ENCODE data around the gene MUL1. TPM values are rescaled to one million over a fixed set of nuclear protein-coding genes. Genes with fewer than 3 reads are reported as not detected.

MUL1 gene
- total RNA-seq, 1 donor from 2014 or later = 34.7 TPM

DNA sequence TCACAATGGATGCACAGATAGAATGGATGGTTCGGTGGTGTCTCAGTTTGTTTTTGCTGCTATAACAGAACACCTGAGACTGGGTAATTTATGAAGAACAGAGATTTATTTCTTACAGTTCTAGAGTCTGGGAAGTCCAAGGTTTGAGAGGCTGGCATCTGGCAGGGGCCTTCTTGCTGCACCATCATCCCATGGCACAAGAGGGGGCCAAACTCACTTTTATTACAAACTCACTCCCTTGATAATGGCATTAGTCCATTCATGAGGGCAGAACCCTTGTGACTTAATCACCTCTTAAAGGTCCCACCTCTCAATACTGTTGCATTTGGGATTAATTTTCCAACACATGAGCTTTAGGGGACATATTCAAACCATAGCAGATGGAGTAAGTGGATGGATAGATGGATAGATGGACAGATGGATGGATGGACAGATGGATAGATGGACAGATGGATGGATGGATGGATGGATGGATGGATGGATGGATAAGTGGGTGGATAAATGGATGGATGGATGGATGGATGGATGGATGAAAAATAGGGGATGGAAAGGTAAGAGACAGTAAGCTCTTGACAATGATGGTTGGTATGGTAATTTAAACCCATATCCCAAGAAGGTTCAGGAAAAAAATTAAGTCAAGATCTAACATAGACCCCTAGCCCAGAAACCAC lies 38.4 kb downstream of the MUL1 start:
- no peak overlapping the region for H3K27ac ChIP-seq
- TF ChIP-seq, protein P1, sequence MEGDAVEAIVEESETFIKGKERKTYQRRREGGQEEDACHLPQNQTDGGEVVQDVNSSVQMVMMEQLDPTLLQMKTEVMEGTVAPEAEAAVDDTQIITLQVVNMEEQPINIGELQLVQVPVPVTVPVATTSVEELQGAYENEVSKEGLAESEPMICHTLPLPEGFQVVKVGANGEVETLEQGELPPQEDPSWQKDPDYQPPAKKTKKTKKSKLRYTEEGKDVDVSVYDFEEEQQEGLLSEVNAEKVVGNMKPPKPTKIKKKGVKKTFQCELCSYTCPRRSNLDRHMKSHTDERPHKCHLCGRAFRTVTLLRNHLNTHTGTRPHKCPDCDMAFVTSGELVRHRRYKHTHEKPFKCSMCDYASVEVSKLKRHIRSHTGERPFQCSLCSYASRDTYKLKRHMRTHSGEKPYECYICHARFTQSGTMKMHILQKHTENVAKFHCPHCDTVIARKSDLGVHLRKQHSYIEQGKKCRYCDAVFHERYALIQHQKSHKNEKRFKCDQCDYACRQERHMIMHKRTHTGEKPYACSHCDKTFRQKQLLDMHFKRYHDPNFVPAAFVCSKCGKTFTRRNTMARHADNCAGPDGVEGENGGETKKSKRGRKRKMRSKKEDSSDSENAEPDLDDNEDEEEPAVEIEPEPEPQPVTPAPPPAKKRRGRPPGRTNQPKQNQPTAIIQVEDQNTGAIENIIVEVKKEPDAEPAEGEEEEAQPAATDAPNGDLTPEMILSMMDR (IDR thresholded peaks at IDR 0.05) = no peak
- H3K9me3 ChIP-seq = no peaks in the 10 kb centered on the region
- no peaks in the 10 kb centered on the region for H3K36me3 ChIP-seq
- intact Hi-C loops (cut with DNase I) = no loop called here
- no peaks in the 10 kb centered on the region for H3K4me1 ChIP-seq
- H3K4me3 ChIP-seq = no peak overlapping the region
- H3K27me3 ChIP-seq = no peaks in the 10 kb centered on the region
- no peak for DNase-seq (ENCODE audit: low spot score in 2 of 2)

DNA sequence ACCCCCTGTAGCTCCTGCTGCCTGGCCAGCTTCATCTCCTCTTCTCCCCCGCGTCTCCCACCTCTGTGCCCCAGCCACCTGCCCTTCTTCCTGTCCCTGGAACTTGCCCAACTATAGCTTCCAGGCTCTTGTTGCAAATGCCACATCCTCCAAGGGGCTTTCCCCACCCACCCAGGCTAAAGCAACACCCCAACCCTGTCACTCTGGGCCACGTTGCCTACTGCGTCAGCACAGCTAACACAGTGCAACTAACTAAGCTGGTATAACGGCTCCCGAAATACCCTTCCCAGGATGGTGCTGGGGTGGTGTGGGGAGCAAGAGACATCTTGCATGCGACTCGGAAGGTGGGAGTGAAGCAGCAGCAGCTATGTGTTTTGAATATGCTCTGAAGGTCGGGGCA lies 41.7 kb downstream of the MUL1 start:
- DNase-seq (ENCODE audit: low spot score in 2 of 2) = no peak
- H3K36me3 ChIP-seq = no peaks in the 10 kb centered on the region
- TF ChIP-seq, protein P1 (IDR thresholded peaks at IDR 0.05) = no peak
- H3K27me3 ChIP-seq = no peaks in the 10 kb centered on the region
- H3K27ac ChIP-seq = no peak overlapping the region
- intact Hi-C loops (cut with DNase I) = no loop called here
- no peak overlapping the region for H3K4me3 ChIP-seq
- no peaks in the 10 kb centered on the region for H3K9me3 ChIP-seq
- H3K4me1 ChIP-seq = no peaks in the 10 kb centered on the region

DNA sequence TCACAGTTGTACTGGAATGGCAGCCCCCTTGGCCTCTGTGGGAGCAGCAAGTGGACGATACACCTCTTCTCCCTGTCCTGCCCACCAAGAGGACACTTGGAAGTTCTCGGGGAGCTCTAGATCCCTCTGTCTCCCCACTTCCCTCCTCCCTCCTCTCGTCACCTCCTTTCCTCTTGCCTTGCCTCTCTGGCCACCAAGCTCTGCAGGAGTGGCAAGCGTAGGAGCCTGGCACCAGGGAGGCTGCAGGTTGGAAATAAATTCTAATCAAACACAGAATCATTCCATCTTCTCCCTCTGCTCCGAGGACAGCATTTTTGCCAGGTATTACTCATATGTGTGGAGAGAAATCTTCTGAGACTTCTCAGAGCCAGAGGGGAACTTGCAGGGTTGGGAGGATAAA lies 42.8 kb downstream of the MUL1 start:
- H3K27ac ChIP-seq = no peak overlapping the region
- H3K36me3 ChIP-seq = no peaks in the 10 kb centered on the region
- no peak overlapping the region for H3K4me3 ChIP-seq
- no peaks in the 10 kb centered on the region for H3K9me3 ChIP-seq
- no peaks in the 10 kb centered on the region for H3K27me3 ChIP-seq
- no peaks in the 10 kb centered on the region for H3K4me1 ChIP-seq
- TF ChIP-seq, protein P1 (IDR thresholded peaks at IDR 0.05) = no peak
- intact Hi-C loops (cut with DNase I) = no loop called here
- no peak for DNase-seq (ENCODE audit: low spot score in 2 of 2)

DNA sequence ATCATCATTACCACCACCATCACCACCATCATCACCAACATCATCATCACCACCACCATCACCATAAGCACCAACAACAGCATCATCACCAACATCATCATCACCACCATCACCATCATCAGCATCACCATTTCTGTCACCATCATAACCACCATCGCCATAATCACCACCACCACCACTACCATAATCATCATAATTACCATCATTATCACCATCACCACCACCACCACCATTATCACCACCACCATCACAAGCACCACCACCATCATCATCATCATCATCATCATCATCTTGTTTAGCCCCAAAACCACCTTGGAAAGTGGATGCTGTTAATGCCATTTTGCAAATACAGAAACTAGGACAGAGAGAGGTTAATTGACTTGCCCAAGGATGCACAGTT lies 44.4 kb downstream of the MUL1 start:
- no peak for DNase-seq (ENCODE audit: low spot score in 2 of 2)
- TF ChIP-seq, protein P1 (IDR thresholded peaks at IDR 0.05) = no peak
- Histone ChIP-seq H3K4me3 (no peak overlapping the region), H3K36me3 (no peaks in the 10 kb centered on the region), H3K4me1 (no peaks in the 10 kb centered on the region), H3K27me3 (no peaks in the 10 kb centered on the region), H3K9me3 (no peaks in the 10 kb centered on the region), H3K27ac (no peak overlapping the region)
- intact Hi-C loops (cut with DNase I) = no loop called here

DNA sequence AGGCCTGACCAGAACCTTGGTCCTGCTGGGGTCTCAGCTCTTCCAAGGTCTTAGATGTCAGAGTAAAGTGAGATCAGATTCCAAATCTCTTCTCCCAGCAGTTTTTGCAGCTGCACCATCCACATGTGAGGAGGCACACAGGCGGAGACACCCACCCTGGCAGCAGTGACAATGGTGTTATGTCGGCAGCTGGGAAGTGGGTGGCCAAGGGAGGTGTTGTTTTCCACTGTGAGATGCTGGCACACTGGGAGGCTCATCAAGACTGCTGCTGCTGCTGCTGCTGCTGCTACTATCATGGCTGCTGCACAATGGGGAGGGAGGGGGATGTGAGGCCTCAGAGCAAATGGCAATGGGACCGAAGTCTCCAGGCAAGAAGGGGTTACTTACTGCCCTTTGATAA lies 45.6 kb downstream of the MUL1 start:
- Histone ChIP-seq H3K4me1 (no peaks in the 10 kb centered on the region), H3K27me3 (no peaks in the 10 kb centered on the region), H3K36me3 (no peaks in the 10 kb centered on the region), H3K9me3 (no peaks in the 10 kb centered on the region), H3K4me3 (no peak overlapping the region), H3K27ac (no peak overlapping the region)
- no peak for DNase-seq (ENCODE audit: low spot score in 2 of 2)
- TF ChIP-seq, protein P1 (IDR thresholded peaks at IDR 0.05) = no peak
- intact Hi-C loops (cut with DNase I) = no loop called here

DNA sequence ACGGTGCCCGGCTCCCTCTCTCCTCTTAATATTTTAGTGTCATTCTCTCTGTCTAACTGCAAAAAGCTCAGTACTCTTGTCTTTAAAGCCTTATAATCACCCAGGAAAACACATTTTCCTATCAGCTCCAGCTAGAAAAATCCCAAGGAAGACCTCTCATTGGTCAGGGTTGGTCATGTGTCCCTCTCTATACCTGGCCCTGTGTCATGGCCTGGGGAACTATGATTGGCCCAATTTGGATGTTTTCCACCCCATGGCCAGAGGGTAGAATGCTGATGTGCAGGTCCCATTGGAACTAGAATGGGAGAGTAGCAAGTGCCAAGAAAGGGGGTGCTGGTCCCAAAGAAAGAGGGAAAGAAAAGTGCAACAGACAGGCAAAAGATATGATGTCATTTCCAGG lies 49.2 kb downstream of the MUL1 start:
- Histone ChIP-seq H3K4me3 (no peak overlapping the region), H3K27ac (no peak overlapping the region), H3K27me3 (no peaks in the 10 kb centered on the region), H3K36me3 (no peaks in the 10 kb centered on the region), H3K9me3 (no peaks in the 10 kb centered on the region), H3K4me1 (no peaks in the 10 kb centered on the region)
- intact Hi-C loops (cut with DNase I) = no loop called here
- TF ChIP-seq, protein P1 (IDR thresholded peaks at IDR 0.05) = no peak
- DNase-seq (ENCODE audit: low spot score in 2 of 2) = no peak

All from ascending aorta (tissue), 2 donors.